Measurements from ENCODE around the gene PRKCE. TPM values are rescaled to one million over a fixed set of nuclear protein-coding genes. Genes with fewer than 3 reads are reported as not detected.

PRKCE gene
- polyA plus RNA-seq, 1 of the 3 experiments (the other 2 are of a cell fraction), result 16.3 TPM

- peaks cover 0 to 15% of the 10 kb centered on the region in 2 experiments; a peak in 3 of 4 replicates for H3K4me1 ChIP-seq (ENCODE audit: control insufficient read depth in 1 of 2, insufficient read depth in 2 of 2, low read depth in 1 of 2, low read length in 1 of 2)
- no peaks in the 10 kb centered on the region for H3K27me3 ChIP-seq (ENCODE audit: insufficient read depth)
- no peak overlapping the region for H3K9ac ChIP-seq
- POLR2A ChIA-PET, result no interaction called here
- H3K4me3 ChIP-seq (ENCODE audit: low read depth in 2 of 2, low read length in 1 of 2), result no peak overlapping the region
- TF ChIP-seq NRF1 (IDR thresholded peaks at IDR 0.05; ENCODE audit: low read depth, low read length), result no peak
- no peak overlapping the region for H2AFZ ChIP-seq (ENCODE audit: low read depth)
- 82% methylated on average over 5 of the region's 6 CpGs for WGBS (ENCODE audit: low lambda C conversion rate)
- peaks cover 12 to 16% of the 10 kb centered on the region in 2 experiments for H3K36me3 ChIP-seq (replicated peaks in 1 of 2; ENCODE audit: control insufficient read depth in 1 of 2, insufficient read depth in 2 of 2, low read length in 1 of 2)
- peaks cover 8% of the 10 kb centered on the region for H3F3A ChIP-seq (replicated peaks; ENCODE audit: insufficient read depth)
- no peaks in the 10 kb centered on the region for H3K9me2 ChIP-seq
- no peaks in the 10 kb centered on the region for H3K79me2 ChIP-seq (ENCODE audit: insufficient read depth)
- no peak for DNase-seq
- H3K4me2 ChIP-seq, result no peak overlapping the region
- no peaks in the 10 kb centered on the region for H3K9me3 ChIP-seq
- H3K27ac ChIP-seq (ENCODE audit: low read depth in 2 of 2, low read length in 1 of 2), result no peak overlapping the region
- no peaks in the 10 kb centered on the region for H4K20me1 ChIP-seq (ENCODE audit: insufficient read depth)
- CTCF ChIA-PET, result interaction anchor here (2.0 kb wide), 1 partner anchor 17 kb away, joined by 6 read pairs; no protein-coding TSS in a partner anchor
Observed at GRCh38 chr2:46147626-46148368, 496.3 kb downstream of the PRKCE start.

GRCh38 chr2:46148369-46148736 lies 496.9 kb downstream of the PRKCE start:
- no peaks in the 10 kb centered on the region for H3K9me3 ChIP-seq
- H3F3A ChIP-seq (replicated peaks; ENCODE audit: insufficient read depth), result peaks cover 8% of the 10 kb centered on the region
- no peak overlapping the region for H3K9ac ChIP-seq
- ChIA-PET POLR2A (no interaction called here), CTCF (interaction anchor here (2.0 kb wide), 1 partner anchor 17 kb away, joined by 6 read pairs; no protein-coding TSS in a partner anchor)
- no peaks in the 10 kb centered on the region for H3K27me3 ChIP-seq (ENCODE audit: insufficient read depth)
- peaks cover 0 to 15% of the 10 kb centered on the region in 2 experiments; a peak in 3 of 4 replicates for H3K4me1 ChIP-seq (ENCODE audit: control insufficient read depth in 1 of 2, insufficient read depth in 2 of 2, low read depth in 1 of 2, low read length in 1 of 2)
- WGBS (ENCODE audit: low lambda C conversion rate), result 100% methylated on average over 1 of the region's 2 CpGs
- peaks cover 13 to 18% of the 10 kb centered on the region in 2 experiments for H3K36me3 ChIP-seq (replicated peaks in 1 of 2; ENCODE audit: control insufficient read depth in 1 of 2, insufficient read depth in 2 of 2, low read length in 1 of 2)
- no peaks in the 10 kb centered on the region for H3K79me2 ChIP-seq (ENCODE audit: insufficient read depth)
- H3K9me2 ChIP-seq, result no peaks in the 10 kb centered on the region
- no peak for TF ChIP-seq JUND (IDR thresholded peaks at IDR 0.05)
- TF ChIP-seq, protein P1, sequence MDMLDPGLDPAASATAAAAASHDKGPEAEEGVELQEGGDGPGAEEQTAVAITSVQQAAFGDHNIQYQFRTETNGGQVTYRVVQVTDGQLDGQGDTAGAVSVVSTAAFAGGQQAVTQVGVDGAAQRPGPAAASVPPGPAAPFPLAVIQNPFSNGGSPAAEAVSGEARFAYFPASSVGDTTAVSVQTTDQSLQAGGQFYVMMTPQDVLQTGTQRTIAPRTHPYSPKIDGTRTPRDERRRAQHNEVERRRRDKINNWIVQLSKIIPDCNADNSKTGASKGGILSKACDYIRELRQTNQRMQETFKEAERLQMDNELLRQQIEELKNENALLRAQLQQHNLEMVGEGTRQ (IDR thresholded peaks at IDR 0.05; ENCODE audit: borderline replicate concordance, low read depth, low read length), result no peak
- TF ChIP-seq, protein P2, sequence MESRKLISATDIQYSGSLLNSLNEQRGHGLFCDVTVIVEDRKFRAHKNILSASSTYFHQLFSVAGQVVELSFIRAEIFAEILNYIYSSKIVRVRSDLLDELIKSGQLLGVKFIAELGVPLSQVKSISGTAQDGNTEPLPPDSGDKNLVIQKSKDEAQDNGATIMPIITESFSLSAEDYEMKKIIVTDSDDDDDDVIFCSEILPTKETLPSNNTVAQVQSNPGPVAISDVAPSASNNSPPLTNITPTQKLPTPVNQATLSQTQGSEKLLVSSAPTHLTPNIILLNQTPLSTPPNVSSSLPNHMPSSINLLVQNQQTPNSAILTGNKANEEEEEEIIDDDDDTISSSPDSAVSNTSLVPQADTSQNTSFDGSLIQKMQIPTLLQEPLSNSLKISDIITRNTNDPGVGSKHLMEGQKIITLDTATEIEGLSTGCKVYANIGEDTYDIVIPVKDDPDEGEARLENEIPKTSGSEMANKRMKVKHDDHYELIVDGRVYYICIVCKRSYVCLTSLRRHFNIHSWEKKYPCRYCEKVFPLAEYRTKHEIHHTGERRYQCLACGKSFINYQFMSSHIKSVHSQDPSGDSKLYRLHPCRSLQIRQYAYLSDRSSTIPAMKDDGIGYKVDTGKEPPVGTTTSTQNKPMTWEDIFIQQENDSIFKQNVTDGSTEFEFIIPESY (IDR thresholded peaks at IDR 0.05; ENCODE audit: borderline replicate concordance, low read depth), result no peak
- TF ChIP-seq ELF1 (IDR thresholded peaks at IDR 0.05), result no peak
- no peak for TF ChIP-seq TAF1 (IDR thresholded peaks at IDR 0.05; ENCODE audit: borderline replicate concordance, low read depth, low read length)
- TF ChIP-seq RAD21 (IDR thresholded peaks at IDR 0.05; ENCODE audit: low read length), result no peak
- no peak for TF ChIP-seq POLR2AphosphoS5 (IDR thresholded peaks at IDR 0.05; ENCODE audit: low read depth, low read length)
- no peak for TF ChIP-seq TCF12 (IDR thresholded peaks at IDR 0.05)
- TF ChIP-seq, protein P3, sequence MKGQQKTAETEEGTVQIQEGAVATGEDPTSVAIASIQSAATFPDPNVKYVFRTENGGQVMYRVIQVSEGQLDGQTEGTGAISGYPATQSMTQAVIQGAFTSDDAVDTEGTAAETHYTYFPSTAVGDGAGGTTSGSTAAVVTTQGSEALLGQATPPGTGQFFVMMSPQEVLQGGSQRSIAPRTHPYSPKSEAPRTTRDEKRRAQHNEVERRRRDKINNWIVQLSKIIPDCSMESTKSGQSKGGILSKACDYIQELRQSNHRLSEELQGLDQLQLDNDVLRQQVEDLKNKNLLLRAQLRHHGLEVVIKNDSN (IDR thresholded peaks at IDR 0.05; ENCODE audit: borderline replicate concordance, low read depth), result no peak
- TF ChIP-seq, protein P4, sequence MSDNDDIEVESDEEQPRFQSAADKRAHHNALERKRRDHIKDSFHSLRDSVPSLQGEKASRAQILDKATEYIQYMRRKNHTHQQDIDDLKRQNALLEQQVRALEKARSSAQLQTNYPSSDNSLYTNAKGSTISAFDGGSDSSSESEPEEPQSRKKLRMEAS (IDR thresholded peaks at IDR 0.05; ENCODE audit: low read depth), result no peak
- TF ChIP-seq SIN3A (IDR thresholded peaks at IDR 0.05; ENCODE audit: borderline replicate concordance, low read depth, low read length), result no peak
- TF ChIP-seq CHD2 (IDR thresholded peaks at IDR 0.05; ENCODE audit: low read length, partially characterized antibody), result no peak
- TF ChIP-seq EZH2phosphoT487 (IDR thresholded peaks at IDR 0.05; ENCODE audit: borderline replicate concordance, low read depth), result no peak
- no peak for TF ChIP-seq RFX5 (IDR thresholded peaks at IDR 0.05; ENCODE audit: low read length)
- TF ChIP-seq MXI1 (IDR thresholded peaks at IDR 0.05; ENCODE audit: low read depth, low read length), result no peak
- TF ChIP-seq FOSL2 (IDR thresholded peaks at IDR 0.05; ENCODE audit: borderline replicate concordance, low read depth), result no peak
- no peak for TF ChIP-seq GABPA (IDR thresholded peaks at IDR 0.05; ENCODE audit: low read depth)
- no peak for TF ChIP-seq YY1 (IDR thresholded peaks at IDR 0.05; ENCODE audit: low read depth)
- no peak for TF ChIP-seq SMC3 (IDR thresholded peaks at IDR 0.05; ENCODE audit: low read depth, low read length)
- no peak overlapping the region for H2AFZ ChIP-seq (ENCODE audit: low read depth)
- no peak overlapping the region for H3K27ac ChIP-seq (ENCODE audit: low read depth in 2 of 2, low read length in 1 of 2)
- H4K20me1 ChIP-seq (ENCODE audit: insufficient read depth), result no peaks in the 10 kb centered on the region
- no peak overlapping the region for H3K4me3 ChIP-seq (ENCODE audit: low read depth in 2 of 2, low read length in 1 of 2)
- H3K4me2 ChIP-seq, result no peak overlapping the region
- DNase-seq, result no peak

All from SK-N-SH (cell line).